ENCODE results near the gene IFRD2. TPM values are rescaled to one million over a fixed set of nuclear protein-coding genes. Genes with fewer than 3 reads are reported as not detected.
A peak's percentile ranks its signal among the peaks of the same experiment; 100 is the strongest.

Gene IFRD2
- total and polyA plus RNA-seq, 2 of the 13 experiments (the other 11 are each of a cell fraction or from before 2014, with no cell fraction given), result 32.8 to 96.1 TPM

DNA sequence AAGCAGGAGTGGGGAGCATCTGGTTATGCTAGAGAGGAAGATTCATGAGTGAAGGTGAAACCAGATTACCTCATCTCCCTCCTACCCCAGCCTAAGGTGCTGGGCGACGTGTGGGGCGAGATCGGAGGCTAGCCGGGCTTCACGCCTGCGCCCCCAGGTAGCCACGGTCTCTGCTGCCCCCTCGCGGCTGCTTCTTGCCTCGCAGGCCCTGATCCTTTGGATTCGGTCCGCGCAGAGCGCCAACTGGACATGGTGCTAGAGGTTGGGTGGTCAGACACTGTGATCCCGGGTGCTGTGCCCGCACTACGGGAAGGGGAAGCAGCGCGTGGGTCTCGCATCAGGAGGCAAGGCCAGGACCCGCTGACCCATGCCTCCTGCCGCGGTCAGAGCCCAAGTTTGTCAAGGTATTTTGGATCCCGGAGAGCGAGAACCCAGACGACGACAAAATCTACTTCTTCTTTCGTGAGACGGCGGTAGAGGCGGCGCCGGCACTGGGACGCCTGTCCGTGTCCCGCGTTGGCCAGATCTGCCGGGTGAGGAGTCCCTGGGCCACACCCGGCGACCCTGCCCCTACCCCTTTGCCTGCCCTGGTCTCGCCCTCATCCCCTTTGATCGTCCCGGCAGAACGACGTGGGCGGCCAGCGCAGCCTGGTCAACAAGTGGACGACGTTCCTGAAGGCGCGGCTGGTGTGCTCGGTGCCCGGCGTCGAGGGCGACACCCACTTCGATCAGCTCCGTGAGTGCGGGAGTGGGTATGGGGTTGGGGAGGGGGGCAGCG is 19.1 kb downstream of the IFRD2 start (continued):
- no peak for TF ChIP-seq SOX6 (IDR thresholded peaks at IDR 0.05)
- peak; percentile 45; the same call in 1 of the 2 replicates for TF ChIP-seq SOX6 (CRISPR knock-in tag; IDR thresholded peaks at IDR 0.05)
- TF ChIP-seq AKAP8 (CRISPR knock-in tag; IDR thresholded peaks at IDR 0.05), result no peak
- no peak for TF ChIP-seq ZSCAN12 (CRISPR knock-in tag; IDR thresholded peaks at IDR 0.05)
- TF ChIP-seq, protein P1, sequence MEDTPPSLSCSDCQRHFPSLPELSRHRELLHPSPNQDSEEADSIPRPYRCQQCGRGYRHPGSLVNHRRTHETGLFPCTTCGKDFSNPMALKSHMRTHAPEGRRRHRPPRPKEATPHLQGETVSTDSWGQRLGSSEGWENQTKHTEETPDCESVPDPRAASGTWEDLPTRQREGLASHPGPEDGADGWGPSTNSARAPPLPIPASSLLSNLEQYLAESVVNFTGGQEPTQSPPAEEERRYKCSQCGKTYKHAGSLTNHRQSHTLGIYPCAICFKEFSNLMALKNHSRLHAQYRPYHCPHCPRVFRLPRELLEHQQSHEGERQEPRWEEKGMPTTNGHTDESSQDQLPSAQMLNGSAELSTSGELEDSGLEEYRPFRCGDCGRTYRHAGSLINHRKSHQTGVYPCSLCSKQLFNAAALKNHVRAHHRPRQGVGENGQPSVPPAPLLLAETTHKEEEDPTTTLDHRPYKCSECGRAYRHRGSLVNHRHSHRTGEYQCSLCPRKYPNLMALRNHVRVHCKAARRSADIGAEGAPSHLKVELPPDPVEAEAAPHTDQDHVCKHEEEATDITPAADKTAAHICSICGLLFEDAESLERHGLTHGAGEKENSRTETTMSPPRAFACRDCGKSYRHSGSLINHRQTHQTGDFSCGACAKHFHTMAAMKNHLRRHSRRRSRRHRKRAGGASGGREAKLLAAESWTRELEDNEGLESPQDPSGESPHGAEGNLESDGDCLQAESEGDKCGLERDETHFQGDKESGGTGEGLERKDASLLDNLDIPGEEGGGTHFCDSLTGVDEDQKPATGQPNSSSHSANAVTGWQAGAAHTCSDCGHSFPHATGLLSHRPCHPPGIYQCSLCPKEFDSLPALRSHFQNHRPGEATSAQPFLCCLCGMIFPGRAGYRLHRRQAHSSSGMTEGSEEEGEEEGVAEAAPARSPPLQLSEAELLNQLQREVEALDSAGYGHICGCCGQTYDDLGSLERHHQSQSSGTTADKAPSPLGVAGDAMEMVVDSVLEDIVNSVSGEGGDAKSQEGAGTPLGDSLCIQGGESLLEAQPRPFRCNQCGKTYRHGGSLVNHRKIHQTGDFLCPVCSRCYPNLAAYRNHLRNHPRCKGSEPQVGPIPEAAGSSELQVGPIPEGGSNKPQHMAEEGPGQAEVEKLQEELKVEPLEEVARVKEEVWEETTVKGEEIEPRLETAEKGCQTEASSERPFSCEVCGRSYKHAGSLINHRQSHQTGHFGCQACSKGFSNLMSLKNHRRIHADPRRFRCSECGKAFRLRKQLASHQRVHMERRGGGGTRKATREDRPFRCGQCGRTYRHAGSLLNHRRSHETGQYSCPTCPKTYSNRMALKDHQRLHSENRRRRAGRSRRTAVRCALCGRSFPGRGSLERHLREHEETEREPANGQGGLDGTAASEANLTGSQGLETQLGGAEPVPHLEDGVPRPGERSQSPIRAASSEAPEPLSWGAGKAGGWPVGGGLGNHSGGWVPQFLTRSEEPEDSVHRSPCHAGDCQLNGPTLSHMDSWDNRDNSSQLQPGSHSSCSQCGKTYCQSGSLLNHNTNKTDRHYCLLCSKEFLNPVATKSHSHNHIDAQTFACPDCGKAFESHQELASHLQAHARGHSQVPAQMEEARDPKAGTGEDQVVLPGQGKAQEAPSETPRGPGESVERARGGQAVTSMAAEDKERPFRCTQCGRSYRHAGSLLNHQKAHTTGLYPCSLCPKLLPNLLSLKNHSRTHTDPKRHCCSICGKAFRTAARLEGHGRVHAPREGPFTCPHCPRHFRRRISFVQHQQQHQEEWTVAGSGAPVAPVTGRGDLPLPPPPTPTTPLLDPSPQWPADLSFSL (CRISPR knock-in tag; IDR thresholded peaks at IDR 0.05), result no peak
- TF ChIP-seq ZNF510 (CRISPR knock-in tag; IDR thresholded peaks at IDR 0.05; ENCODE audit: low read depth), result no peak
- TF ChIP-seq, protein P2, sequence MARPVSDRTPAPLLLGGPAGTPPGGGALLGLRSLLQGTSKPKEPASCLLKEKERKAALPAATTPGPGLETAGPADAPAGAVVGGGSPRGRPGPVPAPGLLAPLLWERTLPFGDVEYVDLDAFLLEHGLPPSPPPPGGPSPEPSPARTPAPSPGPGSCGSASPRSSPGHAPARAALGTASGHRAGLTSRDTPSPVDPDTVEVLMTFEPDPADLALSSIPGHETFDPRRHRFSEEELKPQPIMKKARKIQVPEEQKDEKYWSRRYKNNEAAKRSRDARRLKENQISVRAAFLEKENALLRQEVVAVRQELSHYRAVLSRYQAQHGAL (CRISPR knock-in tag; IDR thresholded peaks at IDR 0.05; ENCODE audit: not compliant biosample characterization), result no peak
- no peak for TF ChIP-seq KMT2B (CRISPR knock-in tag; IDR thresholded peaks at IDR 0.05)
- TF ChIP-seq SAP130 (CRISPR knock-in tag; IDR thresholded peaks at IDR 0.05; ENCODE audit: low read depth), result peak; percentile 53
- TF ChIP-seq SMARCE1 (IDR thresholded peaks at IDR 0.05; ENCODE audit: borderline replicate concordance), result no peak
- TF ChIP-seq, protein P3, sequence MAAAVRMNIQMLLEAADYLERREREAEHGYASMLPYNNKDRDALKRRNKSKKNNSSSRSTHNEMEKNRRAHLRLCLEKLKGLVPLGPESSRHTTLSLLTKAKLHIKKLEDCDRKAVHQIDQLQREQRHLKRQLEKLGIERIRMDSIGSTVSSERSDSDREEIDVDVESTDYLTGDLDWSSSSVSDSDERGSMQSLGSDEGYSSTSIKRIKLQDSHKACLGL (CRISPR knock-in tag; IDR thresholded peaks at IDR 0.05), result no peak
- TF ChIP-seq ZNF556 (CRISPR knock-in tag; IDR thresholded peaks at IDR 0.05; ENCODE audit: borderline replicate concordance), result no peak
- no peak for TF ChIP-seq ZNF20 (CRISPR knock-in tag; IDR thresholded peaks at IDR 0.05)
- no peak for TF ChIP-seq ZNF766 (CRISPR knock-in tag; IDR thresholded peaks at IDR 0.05; ENCODE audit: borderline replicate concordance)
- TF ChIP-seq ZNF713 (CRISPR knock-in tag; IDR thresholded peaks at IDR 0.05), result peak; percentile 82; the same call in 1 of the 2 replicates
- TF ChIP-seq PREB (CRISPR knock-in tag; IDR thresholded peaks at IDR 0.05), result no peak
- TF ChIP-seq ZNF557 (CRISPR knock-in tag; IDR thresholded peaks at IDR 0.05), result no peak
- peak; percentile 45; the same call in 1 of the 2 replicates for TF ChIP-seq BCL6 (CRISPR knock-in tag; IDR thresholded peaks at IDR 0.05)
- 0 out of 2 replicates have a peak, but pooled peaks have one; percentile 54 for TF ChIP-seq STAT5B (CRISPR knock-in tag; IDR thresholded peaks at IDR 0.05)
- TF ChIP-seq CHD4 (IDR thresholded peaks at IDR 0.05; ENCODE audit: borderline replicate concordance, low read length), result no peak
- TF ChIP-seq RAD51 (IDR thresholded peaks at IDR 0.05; ENCODE audit: borderline replicate concordance), result no peak
- no peak for TF ChIP-seq POLR2G (IDR thresholded peaks at IDR 0.05; ENCODE audit: low read depth, low read length)
- TF ChIP-seq REPIN1 (CRISPR knock-in tag; IDR thresholded peaks at IDR 0.05; ENCODE audit: borderline replicate concordance, low read depth), result peak; percentile 75; the same call in 1 of the 2 replicates

Data from HepG2 (cell line).